Loucy (cell line): ENCODE results near the gene CELF4.
A peak's percentile ranks its signal among the peaks of the same experiment; 100 is the strongest.

ENCODE experiments used
- H2AFZ ChIP-seq: fragments of 200-600 bp; sonication (generic); 2 replicates; pipeline ENCODE4 v1.6.0; 2016; ENCODE audit warnings: antibody characterized with exemption, mild to moderate bottlenecking, low read length, moderate library complexity
- H3F3A ChIP-seq: fragments of 200-600 bp; 2 replicates; pipeline ENCODE4 v1.6.0; 2016; ENCODE audit warnings: antibody characterized with exemption, low read depth, mild to moderate bottlenecking
- H3K27me3 ChIP-seq: fragments of 200-600 bp; sonication (generic); 2 replicates; pipeline ENCODE4 v1.6.1; 2014; ENCODE audit warnings: low read length, mild to moderate bottlenecking; ENCODE audit not compliant: insufficient read depth, poor library complexity, severe bottlenecking
- H3K36me3 ChIP-seq: fragments of 200-600 bp; sonication (generic); 2 replicates; pipeline ENCODE4 v1.6.1; 2016; ENCODE audit warnings: low read length; ENCODE audit not compliant: insufficient read depth
- H3K4me1 ChIP-seq: fragments of 200-600 bp; sonication (generic); 2 replicates; pipeline ENCODE4 v1.5.1; 2014; ENCODE audit warnings: low read length, mild to moderate bottlenecking; ENCODE audit not compliant: insufficient read depth, poor library complexity, severe bottlenecking
- H3K4me2 ChIP-seq: fragments of 200-600 bp; sonication (generic); 2 replicates; pipeline ENCODE4 v1.6.0; 2014; ENCODE audit warnings: antibody characterized with exemption, low read length, low read depth, mild to moderate bottlenecking; ENCODE audit not compliant: poor library complexity, severe bottlenecking
- H3K4me3 ChIP-seq: fragments of 200-600 bp; sonication (generic); 2 replicates; pipeline ENCODE4 v1.5.1; 2014; ENCODE audit warnings: low read length, mild to moderate bottlenecking, mixed read lengths; ENCODE audit not compliant: poor library complexity, severe bottlenecking
- H3K79me2 ChIP-seq: fragments of 200-600 bp; sonication (generic); 2 replicates; pipeline ENCODE4 v1.6.1; 2014; ENCODE audit warnings: low read length; ENCODE audit not compliant: insufficient read depth
- H3K9ac ChIP-seq: fragments of 200-600 bp; sonication (generic); 2 replicates; pipeline ENCODE4 v1.6.0; 2014; ENCODE audit warnings: mild to moderate bottlenecking, low read depth, low read length, moderate library complexity; ENCODE audit not compliant: poor library complexity, severe bottlenecking
- H3K9me2 ChIP-seq: fragments of 200-600 bp; sonication (generic); replicated peaks from 2 replicates; pipeline ENCODE4 v1.6.1; 2016; ENCODE audit warnings: low read depth, low read length, mixed read lengths
- H3K9me3 ChIP-seq: fragments of 200-600 bp; sonication (generic); 2 replicates; pipeline ENCODE4 v1.6.1; 2014; ENCODE audit warnings: mild to moderate bottlenecking, antibody characterized with exemption, low read length, low read depth; ENCODE audit not compliant: insufficient read depth
- H4K20me1 ChIP-seq: fragments of 200-600 bp; sonication (generic); 2 replicates; pipeline ENCODE4 v1.6.0; 2014; ENCODE audit warnings: antibody characterized with exemption, low read length, mild to moderate bottlenecking; ENCODE audit not compliant: insufficient read depth, poor library complexity, severe bottlenecking
- EZH2phosphoT487 ChIP-seq: fragments of 200-600 bp; IDR thresholded peaks from 2 replicates; pipeline ENCODE4 v1.6.1; 2018; ENCODE audit warnings: antibody characterized with exemption, mild to moderate bottlenecking, moderate library complexity, borderline replicate concordance
- TF ChIP-seq, protein P1 (sequence below): fragments of 200-600 bp; sonication (generic); conservative IDR thresholded peaks from 2 replicates; pipeline ENCODE4 v1.5.1; 2014; ENCODE audit warnings: mild to moderate bottlenecking, antibody characterized with exemption, low read length

The CELF4 gene

DNA sequence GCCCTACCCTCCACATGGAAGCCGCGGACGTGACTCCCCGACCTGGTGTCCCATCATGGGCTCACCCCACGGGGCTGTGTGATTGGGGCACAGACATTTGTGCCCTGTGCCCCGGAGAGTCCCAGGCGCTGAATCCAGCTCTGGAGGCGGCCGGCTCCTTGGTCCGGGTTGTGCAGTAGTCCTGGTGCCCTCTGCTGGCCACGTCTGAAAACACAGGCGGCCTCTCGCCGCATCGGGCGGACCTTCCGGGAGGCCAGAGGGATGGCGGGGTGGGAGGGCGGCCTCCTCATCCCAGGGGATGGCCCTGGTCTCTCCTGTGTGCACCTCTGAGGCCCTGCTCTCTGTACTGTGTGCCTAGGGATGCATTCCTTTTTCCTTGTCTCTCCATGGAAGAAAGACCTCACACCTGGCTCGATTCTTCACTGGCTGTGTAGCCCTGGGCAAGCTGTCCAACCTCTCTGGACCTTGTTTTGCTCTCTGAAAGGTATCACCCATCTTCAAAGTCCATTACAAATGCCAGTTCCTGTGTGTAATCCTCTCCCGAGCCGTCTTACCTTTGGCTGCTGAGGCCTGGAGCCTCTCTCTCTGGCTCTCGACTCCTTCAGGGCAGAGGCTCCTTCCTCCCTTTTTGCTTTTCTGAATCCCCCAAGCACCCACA is 27.6 kb downstream of the CELF4 start:
- TF ChIP-seq, protein P1, sequence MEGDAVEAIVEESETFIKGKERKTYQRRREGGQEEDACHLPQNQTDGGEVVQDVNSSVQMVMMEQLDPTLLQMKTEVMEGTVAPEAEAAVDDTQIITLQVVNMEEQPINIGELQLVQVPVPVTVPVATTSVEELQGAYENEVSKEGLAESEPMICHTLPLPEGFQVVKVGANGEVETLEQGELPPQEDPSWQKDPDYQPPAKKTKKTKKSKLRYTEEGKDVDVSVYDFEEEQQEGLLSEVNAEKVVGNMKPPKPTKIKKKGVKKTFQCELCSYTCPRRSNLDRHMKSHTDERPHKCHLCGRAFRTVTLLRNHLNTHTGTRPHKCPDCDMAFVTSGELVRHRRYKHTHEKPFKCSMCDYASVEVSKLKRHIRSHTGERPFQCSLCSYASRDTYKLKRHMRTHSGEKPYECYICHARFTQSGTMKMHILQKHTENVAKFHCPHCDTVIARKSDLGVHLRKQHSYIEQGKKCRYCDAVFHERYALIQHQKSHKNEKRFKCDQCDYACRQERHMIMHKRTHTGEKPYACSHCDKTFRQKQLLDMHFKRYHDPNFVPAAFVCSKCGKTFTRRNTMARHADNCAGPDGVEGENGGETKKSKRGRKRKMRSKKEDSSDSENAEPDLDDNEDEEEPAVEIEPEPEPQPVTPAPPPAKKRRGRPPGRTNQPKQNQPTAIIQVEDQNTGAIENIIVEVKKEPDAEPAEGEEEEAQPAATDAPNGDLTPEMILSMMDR, result peak; percentile 85
- TF ChIP-seq EZH2phosphoT487, result no peak
- H4K20me1 ChIP-seq, result no peaks in the 10 kb centered on the region
- no peaks in the 10 kb centered on the region for H3F3A ChIP-seq
- no peaks in the 10 kb centered on the region for H3K27me3 ChIP-seq
- H3K9me2 ChIP-seq, result no peaks in the 10 kb centered on the region
- no peak overlapping the region for H3K4me3 ChIP-seq
- H3K36me3 ChIP-seq, result no peaks in the 10 kb centered on the region
- no peak overlapping the region for H3K4me2 ChIP-seq
- no peaks in the 10 kb centered on the region for H3K9me3 ChIP-seq
- H3K79me2 ChIP-seq, result no peaks in the 10 kb centered on the region
- H3K4me1 ChIP-seq, result no peaks in the 10 kb centered on the region
- H3K9ac ChIP-seq, result no peak overlapping the region
- H2AFZ ChIP-seq, result 0 out of 2 replicates have a peak overlapping the region, but pooled peaks have one; percentile 10

DNA sequence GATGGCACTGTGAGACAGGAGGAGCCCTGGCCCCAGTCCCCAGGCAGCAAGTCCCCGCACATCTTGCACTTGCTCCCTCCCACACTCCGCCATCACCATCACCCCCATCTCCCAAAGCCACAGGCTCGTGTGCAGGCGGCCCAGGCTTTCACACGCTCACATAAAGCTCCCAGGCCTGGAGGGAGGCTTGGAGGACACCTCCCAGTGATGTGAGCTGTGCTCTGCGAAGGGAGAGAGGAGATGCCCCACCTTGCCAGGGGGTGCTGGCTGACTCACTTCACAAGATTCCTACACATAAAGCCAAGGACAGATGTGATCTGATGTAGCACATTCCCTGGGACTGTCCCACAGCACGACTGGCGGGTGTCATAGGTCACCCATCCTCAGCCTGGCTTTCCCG is 28.9 kb downstream of the CELF4 start:
- TF ChIP-seq, protein P1, result no peak
- no peak for TF ChIP-seq EZH2phosphoT487
- H3K4me3 ChIP-seq, result no peak overlapping the region
- H3K36me3 ChIP-seq, result no peaks in the 10 kb centered on the region
- H3K4me1 ChIP-seq, result no peaks in the 10 kb centered on the region
- H4K20me1 ChIP-seq, result no peaks in the 10 kb centered on the region
- no peaks in the 10 kb centered on the region for H3K27me3 ChIP-seq
- no peak overlapping the region for H3K9ac ChIP-seq
- H3K9me3 ChIP-seq, result no peaks in the 10 kb centered on the region
- no peak overlapping the region; the same call in 1 of the 2 replicates for H2AFZ ChIP-seq
- no peak overlapping the region for H3K4me2 ChIP-seq
- no peaks in the 10 kb centered on the region for H3K9me2 ChIP-seq
- no peaks in the 10 kb centered on the region for H3F3A ChIP-seq
- no peaks in the 10 kb centered on the region for H3K79me2 ChIP-seq

DNA sequence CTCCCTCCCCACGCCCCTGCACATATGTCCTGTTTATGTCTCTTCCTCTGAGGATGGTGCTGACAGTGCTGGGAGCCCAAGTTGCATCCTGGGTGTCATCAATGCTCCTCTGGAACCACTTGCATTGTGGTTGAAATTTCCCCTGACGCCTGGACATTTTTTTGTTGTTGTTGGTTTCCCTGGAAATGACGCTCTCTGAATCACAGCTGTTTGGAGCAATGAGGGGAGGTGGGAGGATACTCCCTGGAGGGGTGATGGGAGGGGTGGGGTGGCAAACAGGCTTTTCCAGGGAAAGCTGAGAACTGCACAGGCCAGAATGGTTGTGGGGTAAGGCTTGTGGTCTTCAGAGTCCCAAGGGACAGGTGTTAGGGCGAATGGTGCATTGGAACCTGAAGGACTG is 29.6 kb downstream of the CELF4 start:
- H3K36me3 ChIP-seq, result no peaks in the 10 kb centered on the region
- H3K4me3 ChIP-seq, result no peak overlapping the region
- no peaks in the 10 kb centered on the region for H3K9me3 ChIP-seq
- H3K4me2 ChIP-seq, result no peak overlapping the region
- no peaks in the 10 kb centered on the region for H3K27me3 ChIP-seq
- no peaks in the 10 kb centered on the region for H3K9me2 ChIP-seq
- no peak overlapping the region for H3K9ac ChIP-seq
- H2AFZ ChIP-seq, result no peak overlapping the region
- no peaks in the 10 kb centered on the region for H4K20me1 ChIP-seq
- no peaks in the 10 kb centered on the region for H3K79me2 ChIP-seq
- no peak for TF ChIP-seq EZH2phosphoT487
- TF ChIP-seq, protein P1, result no peak
- H3K4me1 ChIP-seq, result no peaks in the 10 kb centered on the region
- H3F3A ChIP-seq, result no peaks in the 10 kb centered on the region
